Measurements from ENCODE around the gene SLC35C1.

- TF ChIP-seq CTCF (IDR thresholded peaks at IDR 0.05) (no peak), POLR2A (IDR thresholded peaks at IDR 0.05) (no peak), POLR2AphosphoS5 (IDR thresholded peaks at IDR 0.05; ENCODE audit: insufficient read depth in 1 of 2, low read depth in 1 of 2) (no peak)
Observed at GRCh38 chr11:45846174-45846675, 41.3 kb downstream of the SLC35C1 start.
